GM13977 (cell line): Measurements from ENCODE around the gene NKAIN4.
"Not testable (repeated sequence)": the region's sequence is repeated elsewhere in the genome, so short reads cannot be mapped to it uniquely, and the experiment has no call there.

Experiments
- DNase-seq: peaks from one replicate; pipeline ENCODE4 v3.0.0; 2012; ENCODE audit warnings: low spot score
- CTCF ChIP-seq: IDR thresholded peaks from 2 replicates; pipeline ENCODE4 v1.5.1; 2012; ENCODE audit warnings: mild to moderate bottlenecking, control low read depth; ENCODE audit not compliant: insufficient read depth; ENCODE audit errors: extremely low read depth, missing control alignments
- in situ Hi-C: fragments of 300-500 bp; cut with MboI; formaldehyde crosslinking; loops from one replicate; pipeline ENCODE4 v1.12.0; 2022; ENCODE audit warnings: low sequenced_read_pairs, low pct_unique_long_range_greater_than_20kb, mixed read lengths, inconsistent platforms; ENCODE audit not compliant: unreplicated experiment

The NKAIN4 gene

GRCh38 chr20:63226042-63226943 lies 28.0 kb downstream of the NKAIN4 start:
- no peak for DNase-seq
- in situ Hi-C loops = loop anchor here (25.0 kb wide), 1 partner anchor 111 kb away; no protein-coding TSS in a partner anchor
- TF ChIP-seq CTCF = no peak

GRCh38 chr20:63225082-63225454 lies 29.2 kb downstream of the NKAIN4 start:
- in situ Hi-C loops = loop anchor here (25.0 kb wide), 1 partner anchor 112 kb away; no protein-coding TSS in a partner anchor
- DNase-seq = no peak

GRCh38 chr20:63224412-63225081 lies 29.7 kb downstream of the NKAIN4 start:
- TF ChIP-seq CTCF = no peak
- in situ Hi-C loops = loop anchor here (25.0 kb wide), 1 partner anchor 113 kb away; no protein-coding TSS in a partner anchor
- DNase-seq = no peak

More at GRCh38 chr20:63225082-63225454, 29.2 kb downstream of the NKAIN4 start:
- TF ChIP-seq CTCF = no peak

GRCh38 chr20:63223826-63224207 lies 30.4 kb downstream of the NKAIN4 start:
- in situ Hi-C loops = no loop called here
- TF ChIP-seq CTCF = no peak
- DNase-seq = no peak

GRCh38 chr20:63223121-63223825 lies 31.0 kb downstream of the NKAIN4 start:
- peak; percentile 74 for DNase-seq
- in situ Hi-C loops = no loop called here
- peak; percentile 85 for TF ChIP-seq CTCF

GRCh38 chr20:63222541-63222940 lies 31.7 kb downstream of the NKAIN4 start:
- DNase-seq = no peak
- TF ChIP-seq CTCF = no peak
- in situ Hi-C loops = no loop called here

- DNase-seq, in situ Hi-C loops: not testable (repeated sequence)
Measured at GRCh38 chr20:63221400-63222053, 32.7 kb downstream of the NKAIN4 start.
